PFSK-1 (cell line): ENCODE measurements around the gene PSG7.

Experiments
- FOXP2 ChIP-seq: optimal IDR thresholded peaks from 2 replicates; pipeline ENCODE3; 2011; ENCODE audit warnings: borderline replicate concordance, control low read depth, inconsistent platforms; ENCODE audit not compliant: insufficient read depth; ENCODE audit errors: extremely low read length, extremely low read depth
- POLR2AphosphoS5 ChIP-seq: IDR thresholded peaks from 2 replicates; pipeline ENCODE4 v1.6.1; 2012; ENCODE audit warnings: low read depth, mild to moderate bottlenecking, control low read depth, low read length, moderate library complexity
- TAF1 ChIP-seq: IDR thresholded peaks from 2 replicates; pipeline ENCODE4 v1.6.1; 2012; ENCODE audit warnings: low read length, control low read depth, borderline replicate concordance; ENCODE audit not compliant: insufficient read depth
- TF ChIP-seq, protein P1 (sequence below), 2 experiments: IDR thresholded peaks; 2 replicates each; pipeline versions ENCODE4 v1.6.1 to v1.8.0; 2011 to 2012; ENCODE audit warnings: low read depth in 2 of 2, low read length in 2 of 2, control low read depth in 1 of 2, inconsistent platforms in 1 of 2, mild to moderate bottlenecking in 1 of 2, moderate library complexity in 1 of 2; ENCODE audit not compliant: insufficient read depth in 1 of 2

DNA sequence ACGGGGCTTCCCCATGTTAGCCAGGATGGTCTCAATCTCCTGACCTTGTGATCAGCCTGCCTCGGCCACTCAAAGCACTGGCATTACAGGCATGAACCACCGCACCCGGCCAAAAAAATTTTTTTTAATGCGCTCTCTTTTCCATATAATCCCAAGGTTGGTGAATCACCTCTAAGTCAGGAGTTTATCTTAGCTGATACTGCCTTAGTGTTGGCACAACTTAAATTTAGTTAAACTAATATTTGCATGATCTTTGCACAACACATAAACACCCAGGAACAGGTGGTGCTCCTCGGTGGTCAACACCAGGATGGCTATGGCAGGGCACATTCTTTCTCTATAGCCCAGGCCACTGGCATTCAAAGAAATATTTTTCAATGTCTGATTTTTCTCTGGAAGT lies 24.1 kb upstream of the PSG7 start:
- TF ChIP-seq POLR2AphosphoS5 (no peak), TAF1 (no peak), FOXP2 (no peak)
- TF ChIP-seq, protein P1, sequence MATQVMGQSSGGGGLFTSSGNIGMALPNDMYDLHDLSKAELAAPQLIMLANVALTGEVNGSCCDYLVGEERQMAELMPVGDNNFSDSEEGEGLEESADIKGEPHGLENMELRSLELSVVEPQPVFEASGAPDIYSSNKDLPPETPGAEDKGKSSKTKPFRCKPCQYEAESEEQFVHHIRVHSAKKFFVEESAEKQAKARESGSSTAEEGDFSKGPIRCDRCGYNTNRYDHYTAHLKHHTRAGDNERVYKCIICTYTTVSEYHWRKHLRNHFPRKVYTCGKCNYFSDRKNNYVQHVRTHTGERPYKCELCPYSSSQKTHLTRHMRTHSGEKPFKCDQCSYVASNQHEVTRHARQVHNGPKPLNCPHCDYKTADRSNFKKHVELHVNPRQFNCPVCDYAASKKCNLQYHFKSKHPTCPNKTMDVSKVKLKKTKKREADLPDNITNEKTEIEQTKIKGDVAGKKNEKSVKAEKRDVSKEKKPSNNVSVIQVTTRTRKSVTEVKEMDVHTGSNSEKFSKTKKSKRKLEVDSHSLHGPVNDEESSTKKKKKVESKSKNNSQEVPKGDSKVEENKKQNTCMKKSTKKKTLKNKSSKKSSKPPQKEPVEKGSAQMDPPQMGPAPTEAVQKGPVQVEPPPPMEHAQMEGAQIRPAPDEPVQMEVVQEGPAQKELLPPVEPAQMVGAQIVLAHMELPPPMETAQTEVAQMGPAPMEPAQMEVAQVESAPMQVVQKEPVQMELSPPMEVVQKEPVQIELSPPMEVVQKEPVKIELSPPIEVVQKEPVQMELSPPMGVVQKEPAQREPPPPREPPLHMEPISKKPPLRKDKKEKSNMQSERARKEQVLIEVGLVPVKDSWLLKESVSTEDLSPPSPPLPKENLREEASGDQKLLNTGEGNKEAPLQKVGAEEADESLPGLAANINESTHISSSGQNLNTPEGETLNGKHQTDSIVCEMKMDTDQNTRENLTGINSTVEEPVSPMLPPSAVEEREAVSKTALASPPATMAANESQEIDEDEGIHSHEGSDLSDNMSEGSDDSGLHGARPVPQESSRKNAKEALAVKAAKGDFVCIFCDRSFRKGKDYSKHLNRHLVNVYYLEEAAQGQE (IDR thresholded peaks at IDR 0.05; ENCODE audit: insufficient read depth in 1 of 2, low read depth in 2 of 2, low read length in 2 of 2), result no peak
